Esophagus muscularis mucosa (tissue), 4 donors: ENCODE results near the gene TBX15. TPM values are rescaled to one million over a fixed set of nuclear protein-coding genes. Genes with fewer than 3 reads are reported as not detected.

Experiments
- DNase-seq: peaks from one replicate; pipeline ENCODE4 v3.0.0-alpha.2; 2017; ENCODE audit errors: extremely low spot score
- H3K27ac ChIP-seq, 4 donors: fragments of 200-600 bp; sonication (generic); replicated peaks in 1 of 4; 1 replicate in 3 of 4; 2 replicates in 1 of 4; pipeline ENCODE4 v1.5.1; 2016 to 2019; ENCODE audit warnings: mild to moderate bottlenecking in 1 of 4
- H3K27me3 ChIP-seq, 4 donors: fragments of 200-600 bp; sonication (generic); one replicate each; pipeline versions ENCODE4 v1.5.1 to v1.6.0; 2016 to 2019
- H3K36me3 ChIP-seq, 4 donors: fragments of 200-600 bp; sonication (generic); one replicate each; pipeline ENCODE4 v1.5.1; 2016 to 2019
- H3K4me1 ChIP-seq, 4 donors: fragments of 200-600 bp; sonication (generic); one replicate each; pipeline ENCODE4 v1.5.1; 2016 to 2019
- H3K4me3 ChIP-seq, 4 donors: fragments of 200-600 bp; sonication (generic); 1 replicate in 2 of 4; 2 replicates in 2 of 4; pipeline ENCODE4 v1.5.1; 2016 to 2019; ENCODE audit warnings: mild to moderate bottlenecking in 4 of 4, moderate library complexity in 1 of 4
- H3K9me3 ChIP-seq, 4 donors: fragments of 200-600 bp; sonication (generic); 1 replicate in 3 of 4; 2 replicates in 1 of 4; pipeline ENCODE4 v1.5.1; 2016 to 2019
- CTCF ChIP-seq, 3 experiments: fragments of 200-600 bp in 2 of 3; fragments of 450-650 bp in 1 of 3; sonication (generic) in 2 of 3; IDR thresholded peaks; one replicate each; pipeline ENCODE4 v1.5.1; 2017 to 2019; ENCODE audit warnings: antibody characterized with exemption in 3 of 3, mild to moderate bottlenecking in 2 of 3, moderate library complexity in 1 of 3
- EP300 ChIP-seq: sonication (generic); formaldehyde crosslinking; IDR thresholded peaks from one replicate; pipeline ENCODE4 v1.6.1; 2017; ENCODE audit warnings: antibody characterized with exemption
- POLR2A ChIP-seq: fragments of 450-650 bp; IDR thresholded peaks from one replicate; pipeline ENCODE4 v1.6.1; 2017; ENCODE audit warnings: antibody characterized with exemption, moderate library complexity, mild to moderate bottlenecking, low read depth
- POLR2AphosphoS5 ChIP-seq, 2 donors: sonication (generic); formaldehyde crosslinking; IDR thresholded peaks; one replicate each; pipeline ENCODE4 v1.6.1; 2017; ENCODE audit warnings: antibody characterized with exemption in 2 of 2
- WGBS: methylation state at CpG from one replicate; pipeline ENCODE4 v1.1.5; 2018; 5-methylcytosine and 5-hydroxymethylcytosine counted together
- intact Hi-C: fragments of 100-400 bp; cut with DNase I; formaldehyde crosslinking; loops from one replicate; pipeline ENCODE4 v1.15.1; 2023
- total RNA-seq, 4 donors: library from RNA; depleted of rRNA; stranded (reverse); fragments of >200 nt; gene quantifications; one replicate each; pipeline versions ENCODE4 v1.1.0 to v1.2.1, GENCODE V29; 2016

TBX15 gene
- total RNA-seq, 4 donors from 2014 or later = 0.42 to 1.2 (median 0.79) TPM

- TF ChIP-seq CTCF (IDR thresholded peaks at IDR 0.05) (no peak), POLR2A (no peak), EP300 (no peak), POLR2AphosphoS5 (IDR thresholded peaks at IDR 0.05) (no peak)
- 65% methylated on average over 3 of the region's 3 CpGs for WGBS
- Histone ChIP-seq H3K27me3 (no peaks in the 10 kb centered on the region), H3K27ac (no peak overlapping the region), H3K9me3 (no peaks in the 10 kb centered on the region), H3K4me3 (no peak overlapping the region), H3K4me1 (no peaks in the 10 kb centered on the region), H3K36me3 (no peaks in the 10 kb centered on the region)
- no peak for DNase-seq
- intact Hi-C loops = no loop called here
Observed at GRCh38 chr1:118863688-118864087, 124.5 kb downstream of the TBX15 start.

GRCh38 chr1:118862755-118863154 is 125.4 kb downstream of the TBX15 start:
- WGBS = 69% methylated on average over 2 of the region's 2 CpGs
- no peak for TF ChIP-seq EP300
- TF ChIP-seq POLR2A = no peak
- no peak for TF ChIP-seq CTCF (IDR thresholded peaks at IDR 0.05)
- no peak for TF ChIP-seq POLR2AphosphoS5 (IDR thresholded peaks at IDR 0.05)
- Histone ChIP-seq H3K4me3 (no peak overlapping the region), H3K27me3 (no peaks in the 10 kb centered on the region), H3K4me1 (no peaks in the 10 kb centered on the region), H3K36me3 (no peaks in the 10 kb centered on the region), H3K9me3 (no peaks in the 10 kb centered on the region), H3K27ac (no peak overlapping the region)
- DNase-seq = no peak
- intact Hi-C loops = no loop called here

DNA sequence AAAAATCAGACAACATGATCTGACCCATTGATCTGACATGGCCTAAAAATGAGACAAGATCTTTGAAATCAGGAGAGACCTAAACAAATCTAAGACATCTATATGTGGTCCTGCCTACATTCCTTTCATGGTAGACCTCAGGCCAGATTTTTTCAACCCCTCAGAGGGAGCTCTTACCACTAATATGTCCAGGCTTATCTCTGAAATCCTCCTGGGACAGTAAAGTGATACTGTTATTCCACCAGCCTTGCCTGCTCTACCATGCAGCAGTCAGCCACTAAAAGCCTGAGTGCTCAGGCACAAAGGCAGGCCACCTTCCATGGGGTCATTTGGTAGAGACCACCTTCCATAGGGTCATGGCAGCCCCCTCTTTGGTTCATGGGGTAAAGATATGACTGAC is 126.9 kb downstream of the TBX15 start:
- H3K4me1 ChIP-seq = no peaks in the 10 kb centered on the region
- DNase-seq = no peak
- H3K36me3 ChIP-seq = no peaks in the 10 kb centered on the region
- H3K27me3 ChIP-seq = no peaks in the 10 kb centered on the region
- no peak overlapping the region for H3K4me3 ChIP-seq
- H3K27ac ChIP-seq = no peak overlapping the region
- TF ChIP-seq POLR2A = no peak
- TF ChIP-seq POLR2AphosphoS5 (IDR thresholded peaks at IDR 0.05) = no peak
- no peak for TF ChIP-seq EP300
- TF ChIP-seq CTCF (IDR thresholded peaks at IDR 0.05) = no peak
- intact Hi-C loops = no loop called here
- no peaks in the 10 kb centered on the region for H3K9me3 ChIP-seq

- H3K27me3 ChIP-seq = no peaks in the 10 kb centered on the region
- H3K36me3 ChIP-seq = no peaks in the 10 kb centered on the region
- DNase-seq = no peak
- intact Hi-C loops = no loop called here
- H3K9me3 ChIP-seq = no peaks in the 10 kb centered on the region
- no peaks in the 10 kb centered on the region for H3K4me1 ChIP-seq
- no peak overlapping the region for H3K4me3 ChIP-seq
- no peak for TF ChIP-seq CTCF (IDR thresholded peaks at IDR 0.05)
- TF ChIP-seq POLR2AphosphoS5 (IDR thresholded peaks at IDR 0.05) = no peak
- no peak for TF ChIP-seq POLR2A
- TF ChIP-seq EP300 = no peak
- no peak overlapping the region for H3K27ac ChIP-seq
- WGBS = 72% methylated on average over 3 of the region's 3 CpGs
Observed at GRCh38 chr1:118859999-118860398, 128.1 kb downstream of the TBX15 start.

- TF ChIP-seq CTCF (IDR thresholded peaks at IDR 0.05) (no peak), EP300 (no peak), POLR2AphosphoS5 (IDR thresholded peaks at IDR 0.05) (no peak), POLR2A (no peak)
- Histone ChIP-seq H3K9me3 (no peaks in the 10 kb centered on the region), H3K4me3 (no peak overlapping the region), H3K27me3 (no peaks in the 10 kb centered on the region), H3K4me1 (no peaks in the 10 kb centered on the region), H3K27ac (no peak overlapping the region), H3K36me3 (no peaks in the 10 kb centered on the region)
- intact Hi-C loops = no loop called here
- 72% methylated on average over 2 of the region's 2 CpGs for WGBS
- DNase-seq = no peak
Observed at GRCh38 chr1:118846443-118846842, 141.7 kb downstream of the TBX15 start.
